IMR-90 (cell line): ENCODE results near the gene TSPAN16. TPM values are rescaled to one million over a fixed set of nuclear protein-coding genes. Genes with fewer than 3 reads are reported as not detected.

Experiments
- ATAC-seq: fragments of 200-7000 bp; cut with Tn5 transposase; 2 replicates; pipeline ENCODE4 v1.9.1; 2020; ENCODE audit warnings: low read depth, mild to moderate bottlenecking, moderate library complexity
- BruUV-seq: library from RNA; stranded (reverse); fragments of 400-500 nt; replicated peaks from 2 replicates; lab custom pipeline; 2021; lab: Mats Ljungman, UMichigan
- CTCF ChIA-PET: fragments of 300-600 bp; formaldehyde crosslinking; extraction: SDS; loops from one replicate; lab custom pipeline; 2021; ENCODE audit warnings: antibody characterized with exemption; lab: Yijun Ruan, JAX
- POLR2A ChIA-PET: fragments of 300-600 bp; sonication (Branson Sonifier 250); formaldehyde crosslinking; loops from one replicate; lab custom pipeline; 2022; ENCODE audit warnings: antibody characterized with exemption; ENCODE audit not compliant: unreplicated experiment; lab: Charles Lee
- DNase-seq: peaks from one replicate; pipeline ENCODE4 v3.0.0; 2013
- H2AFZ ChIP-seq: replicated peaks from 2 replicates; pipeline ENCODE3; 2013; ENCODE audit warnings: low read length, mild to moderate bottlenecking; ENCODE audit not compliant: poor library complexity
- H2AK5ac ChIP-seq: 2 replicates; pipeline ENCODE4 v1.6.1; 2013; ENCODE audit warnings: low read depth, low read length, inconsistent platforms
- H2AK9ac ChIP-seq: replicated peaks from 2 replicates; pipeline ENCODE3; 2013; ENCODE audit warnings: mild to moderate bottlenecking, low read depth, low read length, moderate library complexity; ENCODE audit not compliant: poor library complexity
- H2BK120ac ChIP-seq: 2 replicates; pipeline ENCODE4 v1.6.1; 2013; ENCODE audit warnings: low read depth, low read length, inconsistent platforms
- H2BK15ac ChIP-seq: 3 replicates; pipeline ENCODE4 v1.6.1; 2013; ENCODE audit warnings: low read depth, low read length, inconsistent platforms
- H2BK20ac ChIP-seq: 2 replicates; pipeline ENCODE4 v1.6.1; 2013; ENCODE audit warnings: low read depth, mild to moderate bottlenecking, inconsistent platforms, low read length, moderate library complexity
- H2BK5ac ChIP-seq: 2 replicates; pipeline ENCODE4 v1.6.1; 2013; ENCODE audit warnings: mild to moderate bottlenecking, low read depth, low read length, inconsistent platforms; ENCODE audit not compliant: poor library complexity, severe bottlenecking
- H3K14ac ChIP-seq: replicated peaks from 2 replicates; pipeline ENCODE4 v1.6.1; 2013; ENCODE audit warnings: low read depth, low read length, inconsistent platforms
- H3K18ac ChIP-seq: 2 replicates; pipeline ENCODE4 v1.6.1; 2013; ENCODE audit warnings: low read depth, low read length, control low read depth
- H3K23ac ChIP-seq: 2 replicates; pipeline ENCODE4 v1.6.1; 2013; ENCODE audit warnings: low read depth, low read length, inconsistent platforms
- H3K27ac ChIP-seq: 2 replicates; pipeline ENCODE4 v1.5.1; 2013; ENCODE audit warnings: mild to moderate bottlenecking, control low read depth, low read length; ENCODE audit not compliant: insufficient read depth
- H3K27me3 ChIP-seq: 2 replicates; pipeline ENCODE4 v1.6.1; 2013; ENCODE audit warnings: low read length; ENCODE audit not compliant: control insufficient read depth, insufficient read depth
- H3K36me3 ChIP-seq: 2 replicates; pipeline ENCODE4 v1.6.1; 2013; ENCODE audit warnings: low read length, mixed read lengths; ENCODE audit not compliant: control insufficient read depth, insufficient read depth
- H3K4ac ChIP-seq: 2 replicates; pipeline ENCODE4 v1.6.1; 2013; ENCODE audit warnings: low read depth, low read length, inconsistent platforms
- H3K4me1 ChIP-seq: 2 replicates; pipeline ENCODE4 v1.6.1; 2013; ENCODE audit warnings: low read length, mixed read lengths; ENCODE audit not compliant: control insufficient read depth, insufficient read depth
- H3K4me2 ChIP-seq: 2 replicates; pipeline ENCODE4 v1.6.1; 2013; ENCODE audit warnings: low read depth, mild to moderate bottlenecking, control low read depth, low read length, moderate library complexity
- H3K4me3 ChIP-seq: 2 replicates; pipeline ENCODE4 v1.5.1; 2013; ENCODE audit warnings: low read depth, mild to moderate bottlenecking, control low read depth, low read length, moderate library complexity; ENCODE audit not compliant: insufficient read depth
- H3K56ac ChIP-seq: 2 replicates; pipeline ENCODE4 v1.6.1; 2013; ENCODE audit warnings: low read length, inconsistent platforms; ENCODE audit not compliant: insufficient read depth; ENCODE audit errors: extremely low read depth
- H3K79me1 ChIP-seq, 2 experiments: 2 replicates each; pipeline ENCODE4 v1.6.1; 2013; ENCODE audit warnings: low read length in 2 of 2, inconsistent platforms in 1 of 2, low read depth in 1 of 2
- H3K9ac ChIP-seq: 2 replicates; pipeline ENCODE4 v1.6.1; 2013; ENCODE audit warnings: low read depth, low read length, control low read depth
- H3K9me1 ChIP-seq: 2 replicates; pipeline ENCODE4 v1.6.1; 2013; ENCODE audit warnings: low read length, inconsistent platforms; ENCODE audit not compliant: insufficient read depth
- H3K9me3 ChIP-seq: 2 replicates; pipeline ENCODE4 v1.6.1; 2013; ENCODE audit warnings: low read length; ENCODE audit not compliant: control insufficient read depth, insufficient read depth
- H4K20me1 ChIP-seq: 2 replicates; pipeline ENCODE4 v1.6.1; 2013; ENCODE audit warnings: low read length, inconsistent platforms; ENCODE audit not compliant: insufficient read depth
- H4K5ac ChIP-seq: 2 replicates; pipeline ENCODE4 v1.6.1; 2013; ENCODE audit warnings: mild to moderate bottlenecking, low read depth, low read length, control low read depth
- H4K8ac ChIP-seq, 2 experiments: 2 replicates each; pipeline ENCODE4 v1.6.1; 2013; ENCODE audit warnings: low read depth in 2 of 2, low read length in 2 of 2, control low read depth in 1 of 2, inconsistent platforms in 1 of 2
- H4K91ac ChIP-seq: 2 replicates; pipeline ENCODE4 v1.6.1; 2013; ENCODE audit warnings: low read depth, low read length, inconsistent platforms; ENCODE audit not compliant: insufficient read depth
- BHLHE40 ChIP-seq: fragments of 150-350 bp; IDR thresholded peaks from 2 replicates; pipeline ENCODE4 v1.6.1; 2016; ENCODE audit warnings: mild to moderate bottlenecking, low read depth, low read length
- MXI1 ChIP-seq: IDR thresholded peaks from 2 replicates; pipeline ENCODE4 v1.6.1; 2012; ENCODE audit warnings: low read depth, mild to moderate bottlenecking, low read length, moderate library complexity, borderline replicate concordance
- RCOR1 ChIP-seq: IDR thresholded peaks from 2 replicates; pipeline ENCODE4 v1.6.1; 2012; ENCODE audit warnings: mild to moderate bottlenecking, low read length, improper control_type of control experiment; ENCODE audit not compliant: insufficient replicate concordance
- WGBS, 2 experiments: methylation state at CpG; one replicate each; pipeline versions ENCODE4 v1.1.5 to v1.1.7; 2013; ENCODE audit warnings: missing lambda C conversion rate in 2 of 2; ENCODE audit not compliant: insufficient read length in 1 of 2; ENCODE audit errors: extremely low coverage in 2 of 2; 5-methylcytosine and 5-hydroxymethylcytosine counted together
- dilution Hi-C: fragments of 300-500 bp; cut with HindIII; formaldehyde crosslinking; loops from one replicate; pipeline ENCODE4 v1.14.3; 2018; ENCODE audit warnings: low sequenced_read_pairs; ENCODE audit not compliant: unreplicated experiment
- in situ Hi-C: fragments of 300-500 bp; cut with MboI; formaldehyde crosslinking; loops from 3 replicates; pipeline ENCODE4 v1.14.3; 2019; ENCODE audit warnings: low sequenced_read_pairs, inconsistent platforms, mixed read lengths
- intact Hi-C: fragments of 100-400 bp; cut with micrococcal nuclease; formaldehyde crosslinking; loops from 2 replicates; pipeline ENCODE4 v1.10.0; 2022
- polyA plus RNA-seq, 3 experiments: library from polyadenylated mRNA; depleted of rRNA; stranded (reverse); fragments of >200 nt; gene quantifications; 2 replicates each; pipeline ENCODE4 v1.2.3, GENCODE V29; 2012; ENCODE audit warnings: low replicate concordance in 1 of 3
- total RNA-seq: library from RNA; depleted of rRNA; stranded (reverse); fragments of >200 nt; gene quantifications from 2 replicates; pipeline ENCODE4 v1.2.3, GENCODE V29; 2012

The TSPAN16 gene
- total and polyA plus RNA-seq, 2 of the 4 experiments (the other 2 are of a cell fraction) = not detected

GRCh38 chr19:11265177-11265784 is 30.7 kb upstream of the TSPAN16 start:
- Histone ChIP-seq H2BK20ac (no peak overlapping the region), H4K5ac (no peak overlapping the region), H2AFZ (no peak overlapping the region), H3K23ac (no peak overlapping the region), H3K79me1 (peaks cover 0 to 12% of the 10 kb centered on the region in 2 experiments; a peak in 1 of 4 replicates), H4K8ac (no peak overlapping the region), H3K27ac (no peak overlapping the region), H3K4me3 (no peak overlapping the region), H3K14ac (no peak overlapping the region; the same call in 1 of the 2 replicates), H3K4ac (no peak overlapping the region), H3K27me3 (no peaks in the 10 kb centered on the region; the same call in 1 of the 2 replicates), H3K9me3 (no peaks in the 10 kb centered on the region), H4K20me1 (no peaks in the 10 kb centered on the region), H3K9me1 (peaks cover 8% of the 10 kb centered on the region), H2AK9ac (no peak overlapping the region), H2BK15ac (0 out of 3 replicates have a peak overlapping the region, but pooled peaks have one; percentile 10), H3K4me1 (peaks cover 16% of the 10 kb centered on the region), H2AK5ac (peak overlapping the region; percentile 7; the same call in 1 of the 2 replicates), H2BK120ac (no peak overlapping the region), H2BK5ac (no peak overlapping the region), H4K91ac (no peak overlapping the region), H3K36me3 (no peaks in the 10 kb centered on the region), H3K56ac (no peak overlapping the region), H3K18ac (no peak overlapping the region), H3K9ac (no peak overlapping the region), H3K4me2 (no peak overlapping the region)
- WGBS, 2 experiments = 90% methylated on average over 4 of the region's 6 CpGs; no CpG with 5 or more reads in 1 of the 2 experiments
- in situ Hi-C loops = no loop called here
- intact Hi-C loops = no loop called here
- no TSS peak for BruUV-seq
- ATAC-seq = no peak
- TF ChIP-seq MXI1 (no peak), RCOR1 (no peak), BHLHE40 (no peak)
- ChIA-PET POLR2A (no interaction called here), CTCF (interaction anchor here (1.0 kb wide), 1 partner anchor 22 kb away, joined by 3 read pairs; no protein-coding TSS in a partner anchor)
- no peak for DNase-seq
- dilution Hi-C loops = no loop called here
